ENCODE results near the gene LDB2. TPM values are rescaled to one million over a fixed set of nuclear protein-coding genes. Genes with fewer than 3 reads are reported as not detected.

Gene LDB2
- total and polyA plus RNA-seq, 2 of the 8 experiments (the other 6 are each of a cell fraction or from before 2014, with no cell fraction given) = 57.0 to 140 TPM

- no peak for TF ChIP-seq RFX5 (IDR thresholded peaks at IDR 0.05; ENCODE audit: borderline replicate concordance, low read depth, low read length)
- no peak for TF ChIP-seq CEBPB (IDR thresholded peaks at IDR 0.05; ENCODE audit: low read depth, low read length)
- no peak for TF ChIP-seq HDAC6 (IDR thresholded peaks at IDR 0.05; ENCODE audit: low read depth, low read length)
- TF ChIP-seq SP2 (IDR thresholded peaks at IDR 0.05; ENCODE audit: low read length) = no peak
Measured at GRCh38 chr4:16583764-16584163, 314.7 kb downstream of the LDB2 start (continued).

Measured in H1 (cell line).